OCI-LY7 (cell line): ENCODE results near the gene TCP1.

Experiments used
- EZH2phosphoT487 ChIP-seq: fragments of 200-600 bp; sonication (generic); IDR thresholded peaks from 2 replicates; pipeline ENCODE4 v1.6.1; 2018; ENCODE audit warnings: low read depth, borderline replicate concordance, mild to moderate bottlenecking, mixed run types, antibody characterized with exemption, low read length, moderate library complexity, mixed read lengths
- TF ChIP-seq, protein P1 (sequence below): fragments of 200-600 bp; sonication (generic); conservative IDR thresholded peaks from 2 replicates; pipeline ENCODE4 v1.5.1; 2014; ENCODE audit warnings: mild to moderate bottlenecking, antibody characterized with exemption, low read length, moderate library complexity, mixed read lengths

DNA sequence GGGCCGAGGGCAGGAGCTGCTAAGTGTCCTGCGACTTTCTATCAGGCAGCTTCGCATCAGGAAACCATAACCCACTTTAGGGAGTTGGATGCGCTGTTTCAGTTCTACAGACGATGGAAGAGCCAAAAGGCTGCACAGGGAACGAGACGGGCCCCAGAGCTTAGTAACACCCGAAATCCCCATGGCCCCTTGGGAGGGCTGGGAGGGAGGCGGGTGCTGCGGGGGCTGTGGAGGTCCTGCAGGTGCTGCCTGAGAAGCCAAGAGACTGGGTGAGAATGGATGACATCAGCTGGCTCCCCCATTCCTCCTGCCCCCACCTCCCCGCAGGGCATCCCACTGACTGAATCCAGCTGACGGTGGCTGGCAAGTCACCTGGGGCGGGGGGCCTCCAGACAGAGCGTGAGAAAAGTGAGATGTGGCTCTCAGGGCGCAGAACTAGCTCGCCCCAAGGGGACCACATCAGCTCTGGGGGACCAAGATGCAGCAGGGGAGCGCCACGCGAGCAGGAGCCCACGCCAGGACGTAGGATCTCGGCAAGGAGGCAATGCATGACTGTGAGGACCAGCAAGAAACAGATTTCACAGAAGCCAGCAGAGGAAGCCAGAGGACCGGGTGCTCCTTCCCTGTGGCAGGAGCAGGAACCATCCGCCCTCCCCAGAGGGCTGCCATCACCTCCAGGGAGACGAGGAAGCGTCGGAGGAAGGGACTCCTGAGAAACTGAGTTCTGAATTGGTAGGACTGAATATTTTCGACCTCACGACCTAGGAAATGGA lies 47.5 kb upstream of the TCP1 start:
- TF ChIP-seq, protein P1, sequence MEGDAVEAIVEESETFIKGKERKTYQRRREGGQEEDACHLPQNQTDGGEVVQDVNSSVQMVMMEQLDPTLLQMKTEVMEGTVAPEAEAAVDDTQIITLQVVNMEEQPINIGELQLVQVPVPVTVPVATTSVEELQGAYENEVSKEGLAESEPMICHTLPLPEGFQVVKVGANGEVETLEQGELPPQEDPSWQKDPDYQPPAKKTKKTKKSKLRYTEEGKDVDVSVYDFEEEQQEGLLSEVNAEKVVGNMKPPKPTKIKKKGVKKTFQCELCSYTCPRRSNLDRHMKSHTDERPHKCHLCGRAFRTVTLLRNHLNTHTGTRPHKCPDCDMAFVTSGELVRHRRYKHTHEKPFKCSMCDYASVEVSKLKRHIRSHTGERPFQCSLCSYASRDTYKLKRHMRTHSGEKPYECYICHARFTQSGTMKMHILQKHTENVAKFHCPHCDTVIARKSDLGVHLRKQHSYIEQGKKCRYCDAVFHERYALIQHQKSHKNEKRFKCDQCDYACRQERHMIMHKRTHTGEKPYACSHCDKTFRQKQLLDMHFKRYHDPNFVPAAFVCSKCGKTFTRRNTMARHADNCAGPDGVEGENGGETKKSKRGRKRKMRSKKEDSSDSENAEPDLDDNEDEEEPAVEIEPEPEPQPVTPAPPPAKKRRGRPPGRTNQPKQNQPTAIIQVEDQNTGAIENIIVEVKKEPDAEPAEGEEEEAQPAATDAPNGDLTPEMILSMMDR: no peak
- no peak for TF ChIP-seq EZH2phosphoT487
